ENCODE results near the gene SPAG5.
"Not testable (repeated sequence)": the region's sequence is repeated elsewhere in the genome, so short reads cannot be mapped to it uniquely, and the experiment has no call there.

Gene SPAG5

DNA sequence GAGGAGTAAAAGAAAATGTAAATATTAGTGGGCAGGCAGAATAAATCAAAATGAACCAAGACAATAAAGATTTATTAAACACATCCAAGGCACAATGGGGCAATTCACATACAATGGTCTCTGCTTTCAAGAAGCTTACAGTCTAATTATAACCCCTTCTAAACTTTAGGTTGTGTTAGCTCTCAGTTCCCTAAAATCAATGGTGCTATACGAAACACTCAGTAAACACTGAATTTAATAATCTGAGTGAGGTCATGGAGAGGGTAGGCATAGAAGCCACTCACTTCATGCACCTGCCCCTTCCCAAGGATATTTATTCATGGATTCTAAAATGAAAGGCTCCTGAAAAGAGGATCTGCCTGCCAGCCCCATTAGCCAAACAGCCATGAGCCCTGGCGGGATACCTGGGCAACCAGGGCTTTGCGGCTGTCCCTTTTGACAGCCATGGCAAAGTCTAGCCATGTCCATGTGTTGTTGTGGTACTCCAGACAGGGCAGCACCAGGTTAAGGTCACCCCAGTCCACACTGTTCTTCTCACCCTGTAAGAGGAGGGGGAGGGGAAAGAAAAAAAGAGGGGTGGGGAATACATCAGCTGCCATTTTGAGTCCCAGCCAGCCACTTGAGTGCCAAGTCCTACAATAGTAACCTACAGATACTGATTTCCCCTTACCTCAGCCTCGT is 16.6 kb upstream of the SPAG5 start:
- Histone ChIP-seq H3K4me1 (peaks cover 0 to 40% (median 27%) of the 10 kb centered on the region in 10 experiments; a peak in 16 of 20 replicates), H3K9ac (no peak overlapping the region), H4K20me1 (peaks cover 15 to 77% (median 49%) of the 10 kb centered on the region in 11 experiments; a peak in 18 of 22 replicates), H3K27ac (no peak overlapping the region), H3K36me3 (peaks cover 98 to 100% (median 100%) of the 10 kb centered on the region in 11 experiments), H3K27me3 (no peaks in the 10 kb centered on the region), H3K4me2 (no peak overlapping the region; a peak in 1 of 22 replicates), H3K9me3 (replicated peaks in 1 of 11) (no peaks in the 10 kb centered on the region), H3K4me3 (no peak overlapping the region)
- TF ChIP-seq Cebpa-rat (IDR thresholded peaks at IDR 0.05): no peak

DNA sequence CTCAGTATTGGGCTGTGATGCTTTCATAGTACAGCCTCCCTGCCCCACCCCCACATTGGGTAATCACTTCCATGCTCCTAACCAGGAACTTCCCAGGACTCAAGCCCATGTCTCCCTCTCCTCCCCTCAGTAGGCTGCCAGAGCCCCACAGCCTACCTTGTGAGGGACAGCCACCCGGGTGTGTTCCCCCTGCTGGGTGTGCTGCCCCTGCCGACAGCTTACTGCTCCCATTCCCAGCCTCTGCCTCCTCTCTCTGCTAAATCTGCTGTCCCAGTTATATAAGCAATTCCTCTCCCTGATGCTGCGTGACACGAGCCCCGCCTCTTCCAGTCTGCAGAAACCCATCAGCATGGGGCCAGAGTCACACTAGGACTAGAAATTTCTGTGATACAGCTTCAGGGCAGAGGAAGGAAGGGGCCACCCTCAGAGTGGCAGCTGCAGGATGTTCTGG is 15.1 kb upstream of the SPAG5 start, which contains the start of gene RSKR:
RSKR (minus strand) TSS at position 255 of the 451 bp plus-strand sequence; CDS start at position 231, 24 bp downstream.
- no peaks in the 10 kb centered on the region for H3K27me3 ChIP-seq
- H3K4me1 ChIP-seq: peaks cover 0 to 40% (median 27%) of the 10 kb centered on the region in 10 experiments; a peak in 16 of 20 replicates
- H3K36me3 ChIP-seq: peaks cover 96 to 100% (median 100%) of the 10 kb centered on the region in 11 experiments
- no peaks in the 10 kb centered on the region for H3K9me3 ChIP-seq (replicated peaks in 1 of 11)
- peak within 1 kb of the TSS in 2 of 11 experiments; percentile 9 to 22; a peak in 1 of 22 replicates for H3K27ac ChIP-seq
- peaks cover 15 to 64% (median 40%) of the 10 kb centered on the region in 11 experiments; a peak in 18 of 22 replicates for H4K20me1 ChIP-seq
- peak within 1 kb of the TSS in 7 of 11 experiments; percentile 14 to 41 (median 23); a peak in 11 of 22 replicates for H3K4me2 ChIP-seq
- TF ChIP-seq Cebpa-rat (IDR thresholded peaks at IDR 0.05): no peak
- H3K9ac ChIP-seq: peak within 1 kb of the TSS in 9 of 11 experiments; percentile 4 to 48 (median 26); a peak in 10 of 22 replicates
- H3K4me3 ChIP-seq: no peak within 1 kb of the TSS

DNA sequence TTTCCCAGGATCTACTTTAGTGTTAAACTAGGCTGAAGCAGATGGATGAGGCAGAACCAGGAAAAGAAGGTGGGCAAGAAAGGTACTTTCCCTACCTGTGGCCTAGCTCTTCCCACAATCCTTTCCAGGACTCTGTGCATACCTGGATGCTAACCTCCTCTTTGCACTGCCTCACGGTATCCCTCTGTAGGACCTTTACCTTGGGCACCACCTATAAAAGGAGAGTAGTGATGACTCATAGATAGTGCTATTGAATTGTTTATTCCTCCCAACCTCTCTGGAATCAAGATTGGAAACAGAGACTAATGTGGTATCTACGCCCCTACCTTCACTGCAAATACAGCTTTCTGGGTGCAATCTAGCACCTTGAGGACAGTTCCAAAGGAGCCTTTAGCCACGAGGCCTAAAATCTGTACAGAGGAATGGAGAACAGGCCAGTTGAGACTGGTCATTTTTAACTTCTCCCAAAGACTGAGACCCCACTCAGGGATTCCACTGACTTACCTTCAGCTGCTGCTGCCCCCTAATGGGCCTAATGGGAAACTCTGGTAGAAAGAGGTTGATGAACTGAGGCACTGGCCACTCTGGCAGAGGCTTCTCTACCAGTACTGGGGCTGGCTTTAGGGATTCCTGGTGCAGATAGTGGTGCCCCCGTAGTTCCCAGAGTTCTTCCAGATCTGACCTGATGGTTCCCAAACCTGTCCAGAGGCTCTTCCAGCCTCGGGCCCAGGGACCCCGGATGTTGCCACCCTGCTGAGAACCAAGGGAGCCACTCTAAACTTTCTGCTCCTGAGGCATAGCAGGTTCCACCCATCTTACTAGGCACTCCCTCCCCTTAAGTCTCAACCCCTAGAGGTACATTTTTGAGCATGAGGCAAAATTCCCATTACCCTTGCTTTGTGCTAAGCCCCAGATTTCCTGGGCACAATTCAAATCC is 14.4 kb upstream of the SPAG5 start:
- H3K27me3 ChIP-seq: no peaks in the 10 kb centered on the region
- peak overlapping the region in 7 of 11 experiments; percentile 14 to 41 (median 23); a peak in 11 of 22 replicates for H3K4me2 ChIP-seq
- peaks cover 93 to 100% (median 98%) of the 10 kb centered on the region in 11 experiments for H3K36me3 ChIP-seq
- H3K9me3 ChIP-seq (replicated peaks in 1 of 11): no peaks in the 10 kb centered on the region
- H4K20me1 ChIP-seq: peaks cover 15 to 62% (median 38%) of the 10 kb centered on the region in 11 experiments; a peak in 18 of 22 replicates
- H3K4me1 ChIP-seq: peaks cover 0 to 40% (median 27%) of the 10 kb centered on the region in 10 experiments; a peak in 16 of 20 replicates
- no peak for TF ChIP-seq Cebpa-rat (IDR thresholded peaks at IDR 0.05)
- H3K9ac ChIP-seq: peak overlapping the region in 3 of 11 experiments; percentile 4 to 34 (median 28); a peak in 4 of 22 replicates
- H3K27ac ChIP-seq: 0 out of 22 replicates have a peak overlapping the region, but pooled peaks of 1 of the 11 experiments have one; percentile 9
- H3K4me3 ChIP-seq: no peak overlapping the region

DNA sequence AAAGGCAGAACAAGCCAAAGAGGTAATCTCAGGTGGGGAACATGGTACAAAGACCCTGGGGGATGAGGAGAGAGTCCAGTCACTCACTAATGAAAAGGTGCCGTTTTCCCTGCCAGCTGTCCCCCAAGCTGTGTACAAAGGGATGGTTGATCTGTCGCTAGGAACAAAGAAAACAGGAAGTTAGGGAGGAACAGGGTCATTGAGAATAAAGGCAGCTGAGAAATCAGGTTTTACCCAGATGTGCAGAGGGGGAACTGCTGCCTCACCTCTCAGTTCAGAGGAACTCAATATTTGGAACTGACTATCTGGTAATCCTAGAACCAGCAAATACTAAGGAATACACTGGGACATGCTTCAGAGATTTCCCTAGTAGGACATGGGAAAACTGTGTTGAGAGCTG is 13.7 kb upstream of the SPAG5 start:
- no peaks in the 10 kb centered on the region for H3K27me3 ChIP-seq
- peaks cover 89 to 100% (median 95%) of the 10 kb centered on the region in 11 experiments for H3K36me3 ChIP-seq
- H3K9me3 ChIP-seq (replicated peaks in 1 of 11): no peaks in the 10 kb centered on the region
- TF ChIP-seq Cebpa-rat (IDR thresholded peaks at IDR 0.05): no peak
- H4K20me1 ChIP-seq: peaks cover 11 to 55% (median 36%) of the 10 kb centered on the region in 11 experiments; a peak in 18 of 22 replicates
- peak overlapping the region in 2 of 11 experiments; percentile 4 to 5; a peak in 3 of 22 replicates for H3K9ac ChIP-seq
- H3K4me2 ChIP-seq: peak overlapping the region in 7 of 11 experiments; percentile 0 to 41 (median 17); a peak in 9 of 22 replicates
- H3K4me3 ChIP-seq: no peak overlapping the region
- peaks cover 0 to 40% (median 27%) of the 10 kb centered on the region in 10 experiments; a peak in 16 of 20 replicates for H3K4me1 ChIP-seq
- H3K27ac ChIP-seq: peak overlapping the region in 3 of 11 experiments; percentile 14 to 35 (median 25); a peak in 2 of 22 replicates

DNA sequence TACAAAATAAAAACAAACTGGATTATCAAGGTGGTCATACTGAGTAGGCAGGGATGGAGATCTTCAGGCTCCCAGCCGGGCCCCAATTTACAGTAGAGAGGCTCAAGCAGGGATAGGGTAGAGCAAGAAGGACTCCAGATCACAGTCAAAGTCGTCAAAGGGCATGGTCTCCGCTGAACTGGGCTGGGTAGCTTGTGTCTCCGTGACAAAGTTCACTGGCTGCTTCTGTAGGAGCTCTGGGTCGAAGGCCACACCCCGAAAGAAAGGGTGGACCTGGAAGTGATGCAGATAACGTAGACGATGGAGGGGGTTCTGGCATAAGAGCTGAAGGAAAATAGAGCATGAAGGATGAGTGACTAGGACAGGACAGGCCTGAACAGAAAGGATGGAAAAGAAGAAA is 11.6 kb upstream of the SPAG5 start:
- no peak for TF ChIP-seq Cebpa-rat (IDR thresholded peaks at IDR 0.05)
- Histone ChIP-seq H3K4me2 (no peak overlapping the region), H3K4me1 (peaks cover 0 to 30% (median 27%) of the 10 kb centered on the region in 10 experiments; a peak in 16 of 20 replicates), H3K27ac (no peak overlapping the region), H4K20me1 (peaks cover 6 to 37% (median 22%) of the 10 kb centered on the region in 11 experiments; a peak in 17 of 22 replicates), H3K4me3 (no peak overlapping the region), H3K9ac (no peak overlapping the region), H3K36me3 (peaks cover 85 to 100% (median 88%) of the 10 kb centered on the region in 11 experiments), H3K27me3 (no peaks in the 10 kb centered on the region), H3K9me3 (replicated peaks in 1 of 11) (no peaks in the 10 kb centered on the region)

DNA sequence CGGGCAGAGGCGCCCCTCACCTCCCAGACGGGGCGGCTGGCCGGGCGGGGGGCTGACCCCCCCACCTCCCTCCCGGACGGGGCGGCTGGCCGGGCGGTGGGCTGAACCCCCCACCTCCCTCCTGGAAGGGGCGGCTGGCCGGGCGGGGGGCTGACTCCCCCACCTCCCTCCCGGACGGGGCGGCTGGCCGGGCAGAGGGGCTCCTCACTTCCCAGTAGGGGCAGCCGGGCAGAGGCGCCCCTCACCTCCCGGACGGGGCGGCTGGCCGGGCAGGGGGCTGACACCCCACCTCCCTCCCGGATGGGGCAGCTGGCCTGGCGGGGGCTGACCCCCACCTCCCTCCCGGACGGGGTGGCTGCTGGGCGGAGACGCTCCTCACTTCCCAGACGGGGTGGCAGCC is 5.2 kb upstream of the SPAG5 start:
- not testable (repeated sequence) for H3K27me3 ChIP-seq; H3K9ac ChIP-seq; H3K4me2 ChIP-seq; H3K4me3 ChIP-seq; H4K20me1 ChIP-seq; H3K9me3 ChIP-seq (replicated peaks in 1 of 11); H3K27ac ChIP-seq
- Histone ChIP-seq H3K4me1 (peaks cover 9 to 20% (median 14%) of the 10 kb centered on the region in 10 experiments), H3K36me3 (peaks cover 23 to 65% (median 36%) of the 10 kb centered on the region in 11 experiments; a peak in 21 of 22 replicates)

DNA sequence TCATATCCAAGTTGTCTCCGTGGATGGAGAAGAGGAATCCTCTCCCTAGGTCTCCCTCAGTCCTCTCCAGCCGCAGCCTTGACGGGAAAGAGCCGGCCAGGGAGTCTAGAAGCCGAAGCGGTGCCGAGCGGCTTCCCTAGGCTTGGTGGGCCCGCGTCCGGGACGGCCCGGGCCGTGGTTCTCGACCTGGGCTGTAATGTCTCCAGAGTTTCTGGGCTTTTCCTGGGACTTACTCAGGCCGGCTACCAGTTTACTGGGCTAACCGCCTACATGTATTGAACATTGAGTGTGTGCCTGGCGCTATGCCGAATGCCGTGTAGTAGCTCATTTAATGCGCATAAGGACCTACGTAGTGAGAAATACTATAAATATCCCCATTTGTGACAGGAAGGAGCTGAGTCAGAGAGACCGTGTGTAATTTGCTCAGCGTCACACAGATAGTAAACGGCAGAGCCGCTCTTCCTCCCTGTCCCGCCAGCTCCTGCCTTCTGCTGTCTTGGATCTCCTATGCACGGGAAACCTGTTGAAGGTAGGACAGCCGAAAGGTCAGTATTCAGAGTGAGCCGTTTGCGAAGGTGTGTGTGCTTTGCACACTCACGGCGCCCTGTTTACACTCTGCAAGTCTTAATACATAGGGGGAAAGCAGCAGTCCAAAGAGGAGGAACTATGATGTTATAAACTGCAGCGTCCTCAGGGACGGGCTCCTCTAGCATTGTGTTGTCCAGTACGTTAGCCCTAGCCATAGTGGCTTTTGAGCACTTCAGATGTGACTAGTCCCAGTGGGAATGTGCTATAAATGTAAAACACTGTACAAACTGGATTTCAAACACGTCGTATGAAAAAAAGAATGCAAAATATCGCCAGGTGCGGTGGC is 723 bp upstream of the SPAG5 start:
- Histone ChIP-seq H3K4me2 (peak overlapping the region; percentile 88 to 99 (median 95)), H3K27me3 (no peaks in the 10 kb centered on the region), H3K9me3 (replicated peaks in 1 of 11) (no peaks in the 10 kb centered on the region), H3K36me3 (peaks cover 0 to 49% (median 24%) of the 10 kb centered on the region in 11 experiments; a peak in 18 of 22 replicates), H3K9ac (peak overlapping the region; percentile 86 to 93 (median 91)), H3K4me1 (peaks cover 25 to 40% (median 31%) of the 10 kb centered on the region in 10 experiments), H3K27ac (peak overlapping the region; percentile 81 to 96 (median 89)), H4K20me1 (peaks cover 0 to 6% (median 0%) of the 10 kb centered on the region in 11 experiments; a peak in 4 of 22 replicates), H3K4me3 (peak overlapping the region; percentile 67 to 89 (median 77))
- TF ChIP-seq Cebpa-rat (IDR thresholded peaks at IDR 0.05): no peak

Data from BLaER1 treated with 17β-estradiol and CSF1 and Interleukin-3, amounts not matched to agents 10 nM and 100 nM (cell line).